ENCODE data around the gene C2orf80.
"Not testable (repeated sequence)": the region's sequence is repeated elsewhere in the genome, so short reads cannot be mapped to it uniquely, and the experiment has no call there.

C2orf80 gene

DNA sequence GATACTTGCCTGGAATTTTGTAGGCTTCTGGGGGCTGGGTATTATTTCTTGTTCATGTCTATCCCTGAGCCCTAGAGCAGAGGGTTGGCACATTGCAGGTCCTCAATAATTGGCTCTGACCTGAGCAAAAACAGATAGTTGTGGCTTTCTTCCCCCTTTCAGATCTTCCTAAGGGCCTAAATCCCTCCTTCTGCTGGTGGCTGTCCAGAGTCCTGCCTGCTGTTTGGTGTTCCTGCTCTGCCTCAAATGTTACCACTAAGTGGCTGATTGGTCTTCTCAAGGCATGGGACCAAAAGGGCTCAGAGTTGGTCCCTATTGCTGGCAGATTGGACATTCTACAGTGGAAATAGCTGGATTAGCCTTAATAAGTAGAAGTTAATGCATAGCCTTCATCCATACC lies 42.8 kb downstream of the C2orf80 start:
- Histone ChIP-seq H3K36me3 (ENCODE audit: control insufficient read depth in 1 of 2, insufficient read depth in 2 of 2, low read length in 2 of 2) (no peaks in the 10 kb centered on the region), H3K9me3 (ENCODE audit: control insufficient read depth in 1 of 2, low read length in 2 of 2) (peaks cover 0 to 6% of the 10 kb centered on the region in 2 donors), H3K27ac (ENCODE audit: low read length) (no peak overlapping the region), H3K4me3 (ENCODE audit: low read depth in 1 of 2, low read length in 2 of 2) (no peak overlapping the region), H3K27me3 (ENCODE audit: low read depth, low read length) (no peaks in the 10 kb centered on the region), H3K4me1 (ENCODE audit: control insufficient read depth in 1 of 2, insufficient read depth in 2 of 2, low read length in 2 of 2) (no peaks in the 10 kb centered on the region)

- Histone ChIP-seq H3K4me3 (ENCODE audit: low read depth in 1 of 2, low read length in 2 of 2) (no peak within 1 kb of the TSS), H3K4me1 (ENCODE audit: control insufficient read depth in 1 of 2, insufficient read depth in 2 of 2, low read length in 2 of 2) (no peaks in the 10 kb centered on the region), H3K36me3 (ENCODE audit: control insufficient read depth in 1 of 2, insufficient read depth in 2 of 2, low read length in 2 of 2) (no peaks in the 10 kb centered on the region), H3K27ac (ENCODE audit: low read length) (no peak within 1 kb of the TSS), H3K9me3 (ENCODE audit: control insufficient read depth in 1 of 2, low read length in 2 of 2) (no peaks in the 10 kb centered on the region), H3K27me3 (ENCODE audit: low read depth, low read length) (no peaks in the 10 kb centered on the region)
Measured at GRCh38 chr2:208146006-208146405, 43.8 kb downstream of the C2orf80 start, which contains the start of gene CRYGB. Gene CRYGB, minus strand, starts transcription at chr2:208146158. Its CDS starts 38 bp downstream, at chr2:208146120.

GRCh38 chr2:208142925-208143799 lies 46.7 kb downstream of the C2orf80 start:
- H3K4me3 ChIP-seq (ENCODE audit: low read depth in 1 of 2, low read length in 2 of 2): no peak overlapping the region

DNA sequence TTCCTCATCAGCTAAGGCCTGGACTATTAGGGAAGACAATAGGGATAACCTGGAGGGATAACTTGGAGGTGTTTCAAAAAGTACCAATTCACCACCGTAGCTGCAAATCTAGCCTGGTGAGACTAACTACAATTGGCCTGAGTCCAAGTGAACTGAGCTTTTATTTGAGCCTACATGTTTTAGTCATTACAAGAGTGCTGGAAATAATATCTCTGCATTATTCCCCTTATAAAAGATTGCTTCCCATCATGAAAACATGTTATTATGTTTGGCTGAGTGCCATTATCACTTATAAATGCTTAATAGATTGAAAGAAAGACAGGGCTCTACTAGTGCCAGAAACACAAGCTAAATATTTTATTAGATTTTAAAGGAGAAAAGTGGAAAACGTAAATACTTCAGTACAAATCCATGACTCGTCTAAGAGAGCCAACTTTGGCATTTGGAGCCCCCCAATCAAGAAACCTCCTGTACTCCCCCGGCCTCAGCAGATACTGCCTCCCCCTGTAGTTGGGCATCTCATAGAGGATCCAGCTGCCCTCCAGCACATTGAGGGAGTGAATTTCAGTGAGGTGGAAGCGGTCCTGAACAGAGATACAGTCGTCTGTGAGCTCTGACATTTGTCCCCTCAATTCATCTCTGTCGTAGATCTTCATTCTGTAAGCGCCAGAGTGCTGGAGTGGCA lies 47.4 kb downstream of the C2orf80 start:
- Histone ChIP-seq H3K27me3 (ENCODE audit: low read depth, low read length) (no peaks in the 10 kb centered on the region), H3K36me3 (ENCODE audit: control insufficient read depth in 1 of 2, insufficient read depth in 2 of 2, low read length in 2 of 2) (no peaks in the 10 kb centered on the region), H3K4me3 (ENCODE audit: low read depth in 1 of 2, low read length in 2 of 2) (no peak overlapping the region), H3K4me1 (ENCODE audit: control insufficient read depth in 1 of 2, insufficient read depth in 2 of 2, low read length in 2 of 2) (no peaks in the 10 kb centered on the region), H3K9me3 (ENCODE audit: control insufficient read depth in 1 of 2, low read length in 2 of 2) (peaks cover 0 to 4% of the 10 kb centered on the region in 2 donors), H3K27ac (ENCODE audit: low read length) (no peak overlapping the region)

More at GRCh38 chr2:208142925-208143799, 46.7 kb downstream of the C2orf80 start:
- H3K36me3 ChIP-seq (ENCODE audit: control insufficient read depth in 1 of 2, insufficient read depth in 2 of 2, low read length in 2 of 2): no peaks in the 10 kb centered on the region
- H3K27ac ChIP-seq (ENCODE audit: low read length): no peak overlapping the region
- H3K27me3 ChIP-seq (ENCODE audit: low read depth, low read length): no peaks in the 10 kb centered on the region
- peaks cover 0 to 2% of the 10 kb centered on the region in 2 donors for H3K9me3 ChIP-seq (ENCODE audit: control insufficient read depth in 1 of 2, low read length in 2 of 2)
- H3K4me1 ChIP-seq (ENCODE audit: control insufficient read depth in 1 of 2, insufficient read depth in 2 of 2, low read length in 2 of 2): no peaks in the 10 kb centered on the region

DNA sequence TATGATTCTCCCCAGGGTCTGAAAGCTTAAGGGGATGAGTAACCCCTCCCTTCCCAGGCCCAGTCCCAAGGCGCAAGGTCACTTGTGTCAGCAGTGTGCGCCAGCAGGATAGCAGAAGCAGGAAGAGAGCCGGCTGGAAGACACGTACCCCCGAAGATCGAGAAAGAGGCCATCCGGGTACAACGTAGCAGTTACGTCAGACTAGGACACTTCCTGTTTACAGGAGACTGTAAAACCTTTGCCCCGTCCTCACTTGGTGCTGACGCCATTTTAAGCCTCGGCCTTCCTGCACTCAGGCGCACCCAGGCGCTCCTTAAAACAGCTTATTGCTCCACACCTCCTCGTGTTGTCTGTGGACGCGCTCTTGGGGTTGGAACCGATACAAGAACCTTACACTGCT lies 50.4 kb downstream of the C2orf80 start:
- H3K27me3 ChIP-seq (ENCODE audit: low read depth, low read length): no peaks in the 10 kb centered on the region
- no peak overlapping the region for H3K4me3 ChIP-seq (ENCODE audit: low read depth in 1 of 2, low read length in 2 of 2)
- H3K9me3 ChIP-seq (ENCODE audit: control insufficient read depth in 1 of 2, low read length in 2 of 2): peaks cover 0 to 4% of the 10 kb centered on the region in 2 donors
- H3K4me1 ChIP-seq (ENCODE audit: control insufficient read depth in 1 of 2, insufficient read depth in 2 of 2, low read length in 2 of 2): no peaks in the 10 kb centered on the region
- H3K27ac ChIP-seq (ENCODE audit: low read length): no peak overlapping the region
- H3K36me3 ChIP-seq (ENCODE audit: control insufficient read depth in 1 of 2, insufficient read depth in 2 of 2, low read length in 2 of 2): no peaks in the 10 kb centered on the region

DNA sequence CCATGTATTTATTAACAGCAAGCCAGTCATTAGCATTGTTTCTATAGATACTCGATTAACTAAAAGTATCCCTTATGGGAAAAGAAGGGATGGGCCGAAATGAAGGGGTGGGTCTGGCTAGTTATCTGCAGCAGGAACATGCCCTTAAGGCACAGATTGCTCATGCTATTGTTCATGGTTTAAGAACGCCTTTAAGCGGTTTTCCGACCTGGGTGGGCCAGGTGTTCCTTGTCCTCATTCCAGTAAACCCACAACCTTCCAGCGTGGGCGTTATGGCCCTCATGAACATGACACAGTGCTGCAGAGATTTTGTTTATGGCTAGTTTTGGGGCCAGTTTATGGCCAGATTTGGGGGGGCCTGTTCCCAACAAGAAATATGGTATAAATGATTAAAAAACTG lies 51.5 kb downstream of the C2orf80 start:
- H3K27ac ChIP-seq (ENCODE audit: low read length); H3K36me3 ChIP-seq (ENCODE audit: control insufficient read depth in 1 of 2, insufficient read depth in 2 of 2, low read length in 2 of 2); H3K4me1 ChIP-seq (ENCODE audit: control insufficient read depth in 1 of 2, insufficient read depth in 2 of 2, low read length in 2 of 2); H3K4me3 ChIP-seq (ENCODE audit: low read depth in 1 of 2, low read length in 2 of 2); H3K9me3 ChIP-seq (ENCODE audit: control insufficient read depth in 1 of 2, low read length in 2 of 2); H3K27me3 ChIP-seq (ENCODE audit: low read depth, low read length): not testable (repeated sequence)

DNA sequence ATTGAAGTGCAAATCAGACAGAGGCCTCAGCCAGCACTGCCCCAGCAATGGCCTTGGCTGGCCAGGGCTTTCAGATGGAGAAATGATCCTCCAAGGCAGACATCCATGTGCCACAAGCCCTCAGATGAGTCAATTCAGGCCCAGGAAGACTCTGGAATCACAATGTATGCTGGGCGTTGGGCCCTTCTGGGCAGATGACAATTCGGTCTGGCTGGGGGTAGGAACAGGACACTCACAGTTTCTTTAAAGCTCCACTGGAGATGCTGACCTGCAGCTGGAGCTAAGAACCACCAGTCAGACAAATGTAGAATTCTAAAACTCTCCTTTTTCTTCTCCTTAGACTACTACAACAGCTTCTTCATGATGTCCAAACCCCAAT lies 53.1 kb downstream of the C2orf80 start:
- no peaks in the 10 kb centered on the region for H3K27me3 ChIP-seq (ENCODE audit: low read depth, low read length)

DNA sequence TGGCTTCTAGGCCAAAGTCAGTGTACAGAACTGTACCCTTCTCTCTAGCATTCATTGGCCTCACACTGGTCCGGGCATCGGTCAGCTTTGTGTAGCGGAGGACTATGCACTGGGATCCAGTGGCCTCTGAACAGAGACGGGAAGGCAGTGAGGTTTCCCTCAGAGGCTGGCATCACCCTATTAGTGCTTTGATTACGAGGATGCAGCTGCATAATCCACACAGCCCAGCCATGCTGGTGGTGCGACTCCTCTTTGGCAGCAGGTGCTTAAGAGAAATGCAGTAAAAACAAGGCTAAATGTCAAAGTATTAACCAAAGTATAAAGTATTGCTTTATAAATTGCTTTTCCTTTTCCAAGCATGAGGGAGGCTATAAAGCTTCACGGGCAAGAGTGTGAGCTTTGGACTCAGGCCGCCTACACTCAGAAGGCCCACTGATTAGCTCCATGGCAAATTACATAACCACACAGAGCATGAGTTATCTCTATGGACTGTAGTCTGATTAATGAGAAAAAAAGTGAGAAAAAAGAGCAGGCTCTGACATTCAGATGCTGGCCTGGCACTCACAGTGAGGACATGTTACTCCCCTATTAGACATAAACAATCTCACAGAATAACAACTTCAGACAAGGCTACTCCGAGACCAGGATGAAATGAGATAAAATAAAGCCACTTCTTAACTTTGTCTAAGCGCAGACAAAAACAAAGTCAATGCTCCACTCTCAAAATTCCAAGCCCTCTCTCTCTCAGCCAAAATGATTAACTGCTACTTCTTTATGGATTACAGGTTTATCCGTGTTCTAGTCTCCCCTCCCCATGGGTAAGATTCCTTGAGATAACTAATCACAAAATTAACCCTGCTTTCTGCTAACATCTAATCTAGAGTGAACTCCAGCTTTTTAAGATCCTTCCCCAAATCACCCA lies 53.8 kb downstream of the C2orf80 start:
- H3K36me3 ChIP-seq (ENCODE audit: control insufficient read depth in 1 of 2, insufficient read depth in 2 of 2, low read length in 2 of 2): no peaks in the 10 kb centered on the region
- H3K27me3 ChIP-seq (ENCODE audit: low read depth, low read length): no peaks in the 10 kb centered on the region
- no peak overlapping the region for H3K4me3 ChIP-seq (ENCODE audit: low read depth in 1 of 2, low read length in 2 of 2)
- H3K4me1 ChIP-seq (ENCODE audit: control insufficient read depth in 1 of 2, insufficient read depth in 2 of 2, low read length in 2 of 2): no peaks in the 10 kb centered on the region
- no peak overlapping the region for H3K27ac ChIP-seq (ENCODE audit: low read length)
- H3K9me3 ChIP-seq (ENCODE audit: control insufficient read depth in 1 of 2, low read length in 2 of 2): peaks cover 0 to 4% of the 10 kb centered on the region in 2 donors

More for the DNA sequence above, 53.1 kb downstream of the C2orf80 start:
- Histone ChIP-seq H3K4me3 (ENCODE audit: low read depth in 1 of 2, low read length in 2 of 2) (no peak overlapping the region), H3K4me1 (ENCODE audit: control insufficient read depth in 1 of 2, insufficient read depth in 2 of 2, low read length in 2 of 2) (no peaks in the 10 kb centered on the region), H3K36me3 (ENCODE audit: control insufficient read depth in 1 of 2, insufficient read depth in 2 of 2, low read length in 2 of 2) (no peaks in the 10 kb centered on the region), H3K27ac (ENCODE audit: low read length) (no peak overlapping the region), H3K9me3 (ENCODE audit: control insufficient read depth in 1 of 2, low read length in 2 of 2) (peaks cover 0 to 4% of the 10 kb centered on the region in 2 donors)

DNA sequence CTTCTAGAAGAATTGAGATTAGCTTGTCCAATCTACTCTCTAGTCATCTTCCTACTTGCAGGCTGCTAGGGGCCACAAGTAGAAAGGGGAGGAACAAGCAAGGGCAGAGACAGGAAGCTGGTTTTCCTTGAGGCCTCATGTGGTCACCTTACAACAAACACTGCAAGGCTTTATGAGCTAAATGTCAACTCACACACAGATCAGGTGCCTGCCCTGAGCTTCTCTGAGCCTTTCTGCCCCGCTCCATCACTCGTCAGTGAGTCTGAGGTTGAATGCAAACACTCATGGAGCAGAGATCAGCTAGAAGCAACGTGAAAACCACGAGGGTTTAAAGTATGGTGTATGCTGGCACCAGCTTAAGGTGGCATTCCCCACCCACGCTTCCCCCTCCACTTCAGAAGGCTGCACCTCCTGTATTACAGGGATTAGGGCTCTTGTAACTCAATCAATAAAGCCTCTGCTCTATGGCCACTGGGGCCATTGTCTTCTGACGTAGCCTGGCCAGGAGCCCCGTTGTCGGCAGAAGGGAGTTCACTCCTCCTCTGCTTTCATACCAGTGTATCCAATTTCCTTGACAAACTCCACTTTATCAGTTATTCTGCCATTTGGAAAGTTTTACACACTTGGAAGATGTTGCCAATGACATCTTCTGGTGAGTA lies 54.8 kb downstream of the C2orf80 start:
- H3K4me1 ChIP-seq (ENCODE audit: control insufficient read depth in 1 of 2, insufficient read depth in 2 of 2, low read length in 2 of 2): no peaks in the 10 kb centered on the region
- no peaks in the 10 kb centered on the region for H3K36me3 ChIP-seq (ENCODE audit: control insufficient read depth in 1 of 2, insufficient read depth in 2 of 2, low read length in 2 of 2)
- H3K27ac ChIP-seq (ENCODE audit: low read length): no peak overlapping the region
- peaks cover 0 to 4% of the 10 kb centered on the region in 2 donors for H3K9me3 ChIP-seq (ENCODE audit: control insufficient read depth in 1 of 2, low read length in 2 of 2)
- H3K27me3 ChIP-seq (ENCODE audit: low read depth, low read length): no peaks in the 10 kb centered on the region
- no peak overlapping the region for H3K4me3 ChIP-seq (ENCODE audit: low read depth in 1 of 2, low read length in 2 of 2)

GRCh38 chr2:208130712-208131110 lies 59.1 kb downstream of the C2orf80 start:
- Histone ChIP-seq H3K4me3 (ENCODE audit: low read depth in 1 of 2, low read length in 2 of 2) (no peak overlapping the region), H3K36me3 (ENCODE audit: control insufficient read depth in 1 of 2, insufficient read depth in 2 of 2, low read length in 2 of 2) (no peaks in the 10 kb centered on the region), H3K4me1 (ENCODE audit: control insufficient read depth in 1 of 2, insufficient read depth in 2 of 2, low read length in 2 of 2) (no peaks in the 10 kb centered on the region), H3K27ac (ENCODE audit: low read length) (no peak overlapping the region), H3K27me3 (ENCODE audit: low read depth, low read length) (no peaks in the 10 kb centered on the region), H3K9me3 (ENCODE audit: control insufficient read depth in 1 of 2, low read length in 2 of 2) (no peaks in the 10 kb centered on the region)
